ENCODE results near the gene AP2B1.

AP2B1 gene

DNA sequence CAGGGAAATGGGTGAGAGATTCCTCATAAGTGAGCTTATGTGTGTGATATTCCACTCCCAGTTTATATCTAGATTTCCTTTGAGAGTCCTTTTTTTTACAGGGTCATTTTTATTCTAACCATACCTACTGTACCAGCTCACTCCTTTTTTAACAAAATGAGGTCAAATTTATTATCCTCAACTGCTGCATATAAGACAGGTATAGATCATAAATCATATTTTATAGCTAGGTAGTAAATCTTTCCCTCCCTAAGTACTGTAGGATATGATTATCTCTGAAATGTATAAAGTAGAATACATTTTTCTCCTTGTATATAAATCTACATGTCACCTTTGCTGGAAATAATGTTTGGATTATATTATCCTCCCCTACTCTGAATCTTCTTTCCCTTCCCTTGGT, 31.5 kb downstream of the AP2B1 start:
- TF ChIP-seq, protein P1, sequence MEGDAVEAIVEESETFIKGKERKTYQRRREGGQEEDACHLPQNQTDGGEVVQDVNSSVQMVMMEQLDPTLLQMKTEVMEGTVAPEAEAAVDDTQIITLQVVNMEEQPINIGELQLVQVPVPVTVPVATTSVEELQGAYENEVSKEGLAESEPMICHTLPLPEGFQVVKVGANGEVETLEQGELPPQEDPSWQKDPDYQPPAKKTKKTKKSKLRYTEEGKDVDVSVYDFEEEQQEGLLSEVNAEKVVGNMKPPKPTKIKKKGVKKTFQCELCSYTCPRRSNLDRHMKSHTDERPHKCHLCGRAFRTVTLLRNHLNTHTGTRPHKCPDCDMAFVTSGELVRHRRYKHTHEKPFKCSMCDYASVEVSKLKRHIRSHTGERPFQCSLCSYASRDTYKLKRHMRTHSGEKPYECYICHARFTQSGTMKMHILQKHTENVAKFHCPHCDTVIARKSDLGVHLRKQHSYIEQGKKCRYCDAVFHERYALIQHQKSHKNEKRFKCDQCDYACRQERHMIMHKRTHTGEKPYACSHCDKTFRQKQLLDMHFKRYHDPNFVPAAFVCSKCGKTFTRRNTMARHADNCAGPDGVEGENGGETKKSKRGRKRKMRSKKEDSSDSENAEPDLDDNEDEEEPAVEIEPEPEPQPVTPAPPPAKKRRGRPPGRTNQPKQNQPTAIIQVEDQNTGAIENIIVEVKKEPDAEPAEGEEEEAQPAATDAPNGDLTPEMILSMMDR (IDR thresholded peaks at IDR 0.05), result no peak
- Histone ChIP-seq H3K4me3 (no peak overlapping the region), H3K27ac (no peak overlapping the region)
- no peak for DNase-seq (ENCODE audit: low spot score)

DNA sequence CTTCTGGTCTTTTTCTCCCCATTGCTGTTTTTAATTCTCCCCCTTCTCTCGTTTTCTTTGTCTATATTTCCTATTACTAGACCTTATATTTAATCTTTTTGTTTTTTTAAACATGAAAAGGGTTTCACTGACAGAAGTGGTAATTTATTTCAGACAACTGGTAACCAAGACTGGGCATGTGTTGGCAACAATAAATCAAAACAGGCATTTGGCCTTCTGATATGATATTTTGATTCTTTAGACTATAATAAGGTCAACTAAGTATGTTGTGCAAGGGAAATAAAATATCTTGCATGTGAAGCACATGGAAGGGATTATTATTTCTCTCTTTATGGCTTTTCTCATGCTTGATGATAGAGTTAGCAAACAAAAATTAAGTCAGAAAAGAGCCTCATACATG, 34.6 kb downstream of the AP2B1 start:
- Histone ChIP-seq H3K27ac (no peak overlapping the region), H3K4me3 (no peak overlapping the region)
- no peak for DNase-seq (ENCODE audit: low spot score)
- TF ChIP-seq, protein P1 (IDR thresholded peaks at IDR 0.05), result no peak

GRCh38 chr17:35627417-35627816, 40.3 kb downstream of the AP2B1 start:
- TF ChIP-seq, protein P1 (IDR thresholded peaks at IDR 0.05), result no peak
- no peak overlapping the region for H3K4me3 ChIP-seq
- no peak overlapping the region for H3K27ac ChIP-seq
- DNase-seq (ENCODE audit: low spot score), result no peak

DNA sequence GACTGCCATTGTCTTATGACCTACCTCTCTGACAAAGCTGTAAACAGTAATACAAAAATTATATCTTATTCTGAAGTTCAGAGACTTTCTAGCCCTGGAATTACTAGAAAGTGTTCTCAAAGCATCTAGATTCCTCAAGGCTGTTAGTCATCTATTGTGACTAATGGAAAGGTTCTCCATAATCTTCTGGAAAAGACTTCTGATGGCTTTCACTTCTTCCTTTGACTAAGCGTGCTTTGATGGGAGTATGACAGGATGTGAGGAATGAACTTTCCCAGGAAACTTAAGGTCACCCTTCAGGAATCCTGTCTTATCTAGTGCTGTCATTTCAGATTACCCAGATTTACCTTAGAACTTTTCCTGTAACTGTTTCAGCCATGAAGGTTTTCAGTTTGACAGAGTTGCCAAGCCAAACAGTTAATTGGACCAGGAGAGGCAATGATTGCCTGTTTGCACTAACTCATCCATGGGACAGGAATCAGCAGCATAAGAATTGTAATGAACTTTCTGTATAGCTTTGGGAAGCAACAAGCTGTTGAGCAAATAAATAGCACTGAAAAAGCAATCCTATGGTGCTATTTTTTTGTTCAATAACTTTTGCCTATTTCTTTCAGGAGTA, 43.5 kb downstream of the AP2B1 start:
- DNase-seq (ENCODE audit: low spot score), result no peak
- no peak overlapping the region for H3K27ac ChIP-seq
- H3K4me3 ChIP-seq, result no peak overlapping the region
- TF ChIP-seq, protein P1 (IDR thresholded peaks at IDR 0.05), result no peak

DNA sequence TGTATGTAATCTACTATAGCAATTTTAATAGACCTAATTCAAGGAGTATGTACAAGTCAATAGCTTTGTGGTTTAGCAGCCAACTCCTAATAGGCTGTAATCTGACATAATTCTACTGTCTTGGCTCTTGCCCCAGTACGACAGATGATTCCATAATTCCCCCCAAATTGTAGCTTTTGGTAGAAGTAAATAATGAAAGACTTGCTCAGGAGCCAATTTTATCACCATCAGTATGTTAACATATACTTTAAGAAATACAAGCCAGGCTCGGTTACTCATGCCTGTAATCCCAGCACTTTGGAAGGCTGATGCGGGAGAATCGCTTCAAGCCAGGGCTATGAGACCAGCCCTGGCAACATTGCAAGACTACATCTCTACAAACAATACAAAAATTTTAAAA, 53.9 kb downstream of the AP2B1 start:
- Histone ChIP-seq H3K4me3 (no peak overlapping the region), H3K27ac (no peak overlapping the region)
- TF ChIP-seq, protein P1 (IDR thresholded peaks at IDR 0.05), result no peak
- DNase-seq (ENCODE audit: low spot score), result no peak

- no peak overlapping the region for H3K27ac ChIP-seq
- no peak for DNase-seq (ENCODE audit: low spot score)
- TF ChIP-seq, protein P1 (IDR thresholded peaks at IDR 0.05), result no peak
- no peak overlapping the region for H3K4me3 ChIP-seq
Measured at GRCh38 chr17:35645923-35646322, 58.8 kb downstream of the AP2B1 start.

GRCh38 chr17:35651467-35651866, 64.3 kb downstream of the AP2B1 start:
- H3K4me3 ChIP-seq, result no peak overlapping the region
- H3K27ac ChIP-seq, result no peak overlapping the region
- no peak for DNase-seq (ENCODE audit: low spot score)
- TF ChIP-seq, protein P1 (IDR thresholded peaks at IDR 0.05), result no peak

Measured in coronary artery (tissue), 2 donors.